ENCODE data around the gene RPL38.

Gene RPL38

DNA sequence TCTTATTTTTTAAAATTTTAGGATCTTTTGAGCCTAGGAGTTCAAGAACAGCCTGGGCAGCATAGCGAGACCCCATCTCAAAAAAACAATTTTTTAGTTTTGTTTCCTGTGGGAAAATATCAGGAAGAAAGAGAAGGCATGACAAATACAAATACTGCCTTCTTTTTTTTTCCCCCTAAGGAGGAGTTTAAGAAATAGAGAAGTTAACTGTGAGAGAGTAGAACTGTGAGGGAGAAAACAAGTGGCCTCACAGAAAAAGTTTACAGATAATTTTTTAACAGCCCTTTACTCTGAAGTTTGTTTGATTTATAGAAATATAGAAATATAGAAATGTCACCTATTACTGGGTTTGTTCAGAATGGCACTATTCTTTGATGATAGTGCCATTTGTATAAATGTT, 31.0 kb downstream of the RPL38 start:
- no peak overlapping the region for H3K27ac ChIP-seq
- TF ChIP-seq, protein P1, sequence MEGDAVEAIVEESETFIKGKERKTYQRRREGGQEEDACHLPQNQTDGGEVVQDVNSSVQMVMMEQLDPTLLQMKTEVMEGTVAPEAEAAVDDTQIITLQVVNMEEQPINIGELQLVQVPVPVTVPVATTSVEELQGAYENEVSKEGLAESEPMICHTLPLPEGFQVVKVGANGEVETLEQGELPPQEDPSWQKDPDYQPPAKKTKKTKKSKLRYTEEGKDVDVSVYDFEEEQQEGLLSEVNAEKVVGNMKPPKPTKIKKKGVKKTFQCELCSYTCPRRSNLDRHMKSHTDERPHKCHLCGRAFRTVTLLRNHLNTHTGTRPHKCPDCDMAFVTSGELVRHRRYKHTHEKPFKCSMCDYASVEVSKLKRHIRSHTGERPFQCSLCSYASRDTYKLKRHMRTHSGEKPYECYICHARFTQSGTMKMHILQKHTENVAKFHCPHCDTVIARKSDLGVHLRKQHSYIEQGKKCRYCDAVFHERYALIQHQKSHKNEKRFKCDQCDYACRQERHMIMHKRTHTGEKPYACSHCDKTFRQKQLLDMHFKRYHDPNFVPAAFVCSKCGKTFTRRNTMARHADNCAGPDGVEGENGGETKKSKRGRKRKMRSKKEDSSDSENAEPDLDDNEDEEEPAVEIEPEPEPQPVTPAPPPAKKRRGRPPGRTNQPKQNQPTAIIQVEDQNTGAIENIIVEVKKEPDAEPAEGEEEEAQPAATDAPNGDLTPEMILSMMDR (IDR thresholded peaks at IDR 0.05) = no peak
- TF ChIP-seq ZFX (IDR thresholded peaks at IDR 0.05; ENCODE audit: borderline replicate concordance) = no peak

DNA sequence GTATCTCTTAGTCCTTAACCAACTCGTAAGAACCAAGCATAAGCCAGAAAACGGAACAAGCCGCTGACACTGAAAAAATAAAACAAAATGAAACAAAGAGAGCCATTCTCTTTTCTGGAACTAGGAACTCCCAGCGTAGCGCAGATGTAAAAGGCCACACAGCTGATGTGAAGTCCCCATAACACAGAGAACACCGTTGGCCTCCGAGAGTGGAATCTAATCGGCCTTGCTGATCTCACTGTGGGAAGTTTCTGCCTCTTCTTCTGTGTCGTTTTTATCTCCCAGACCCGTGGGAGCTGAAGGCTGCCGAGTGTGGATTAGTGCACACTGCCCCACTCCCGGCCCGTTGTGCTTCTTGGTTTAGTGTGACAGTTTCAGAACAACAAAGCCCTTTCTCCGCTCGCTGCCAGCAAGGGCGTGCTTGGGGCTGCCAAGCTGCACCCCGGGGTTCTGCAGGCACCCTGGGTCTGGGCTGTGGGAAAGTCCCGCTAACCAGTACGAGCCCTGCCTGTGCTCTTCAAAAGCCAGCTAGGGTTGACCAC, 31.6 kb downstream of the RPL38 start:
- TF ChIP-seq ZFX (IDR thresholded peaks at IDR 0.05; ENCODE audit: borderline replicate concordance) = no peak
- H3K27ac ChIP-seq = no peak overlapping the region

DNA sequence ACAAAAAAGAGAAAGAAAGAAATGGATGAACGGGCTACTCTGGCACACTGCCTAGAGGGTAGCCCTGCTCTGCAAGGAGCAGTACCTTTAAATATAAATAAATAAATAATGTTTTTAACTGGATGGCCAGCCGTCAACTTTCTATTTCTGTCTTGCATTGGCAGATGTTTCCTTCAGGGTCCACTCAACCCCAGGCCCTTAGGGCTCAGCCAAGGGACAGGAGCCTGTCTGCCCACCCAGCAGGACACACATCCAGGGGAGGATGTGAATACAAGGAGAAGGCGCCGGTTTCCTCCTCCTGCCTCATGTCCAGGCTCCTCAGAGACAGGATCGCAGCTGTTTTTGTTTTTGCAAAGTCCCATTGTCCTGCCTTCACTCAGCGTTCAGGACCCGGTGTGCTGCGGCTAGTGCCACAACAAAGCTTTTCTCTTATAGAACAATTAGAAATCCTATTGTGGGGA, 32.5 kb downstream of the RPL38 start:
- TF ChIP-seq, protein P1 (IDR thresholded peaks at IDR 0.05) = no peak
- no peak for TF ChIP-seq ZFX (IDR thresholded peaks at IDR 0.05; ENCODE audit: borderline replicate concordance)

DNA sequence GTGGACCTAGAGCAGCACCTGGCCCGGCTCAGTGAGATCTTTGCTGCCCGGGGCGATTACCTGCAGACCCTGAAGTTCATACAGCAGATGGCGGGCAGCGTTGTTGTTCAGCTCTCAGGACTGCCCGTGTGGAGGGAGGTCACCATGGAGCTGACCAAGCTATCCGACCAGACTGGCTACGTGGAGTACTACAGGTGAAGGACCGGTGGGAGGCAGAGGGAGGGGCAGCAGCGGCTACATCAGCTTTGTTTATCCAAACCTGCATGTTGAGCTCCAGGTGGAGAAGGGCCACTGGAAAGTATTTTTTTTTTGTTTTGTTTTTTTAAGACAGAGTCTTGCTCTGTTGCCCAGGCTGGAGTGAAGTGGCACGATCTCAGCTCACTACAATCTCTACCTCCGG, 33.8 kb downstream of the RPL38 start:
- TF ChIP-seq, protein P1 (IDR thresholded peaks at IDR 0.05) = no peak
- no peak for TF ChIP-seq ZFX (IDR thresholded peaks at IDR 0.05; ENCODE audit: borderline replicate concordance)
- H3K27ac ChIP-seq = no peak overlapping the region

More for the DNA sequence above, 32.5 kb downstream of the RPL38 start:
- no peak overlapping the region for H3K27ac ChIP-seq

DNA sequence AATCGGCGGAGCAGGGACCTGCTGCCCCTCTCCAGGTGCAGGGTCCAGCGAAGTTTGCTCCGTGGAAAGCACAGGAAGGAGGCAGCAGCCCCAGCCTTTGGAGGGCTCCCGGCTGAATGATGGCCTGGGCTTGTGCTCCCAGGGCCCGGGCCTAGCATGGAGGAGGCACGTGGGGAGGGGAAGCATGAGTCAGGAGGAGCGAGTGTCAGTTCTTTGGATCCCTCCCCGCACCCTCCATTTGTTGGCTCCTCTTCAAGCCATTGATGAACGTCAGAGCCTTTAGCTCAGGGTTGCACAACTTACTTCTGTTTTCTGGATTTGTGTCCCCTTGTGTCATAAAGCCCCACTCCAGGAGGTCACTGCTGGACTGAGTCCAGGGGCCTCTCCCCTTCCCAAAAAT, 35.7 kb downstream of the RPL38 start:
- TF ChIP-seq, protein P1 (IDR thresholded peaks at IDR 0.05) = no peak
- TF ChIP-seq ZFX (IDR thresholded peaks at IDR 0.05; ENCODE audit: borderline replicate concordance) = no peak
- no peak overlapping the region for H3K27ac ChIP-seq

DNA sequence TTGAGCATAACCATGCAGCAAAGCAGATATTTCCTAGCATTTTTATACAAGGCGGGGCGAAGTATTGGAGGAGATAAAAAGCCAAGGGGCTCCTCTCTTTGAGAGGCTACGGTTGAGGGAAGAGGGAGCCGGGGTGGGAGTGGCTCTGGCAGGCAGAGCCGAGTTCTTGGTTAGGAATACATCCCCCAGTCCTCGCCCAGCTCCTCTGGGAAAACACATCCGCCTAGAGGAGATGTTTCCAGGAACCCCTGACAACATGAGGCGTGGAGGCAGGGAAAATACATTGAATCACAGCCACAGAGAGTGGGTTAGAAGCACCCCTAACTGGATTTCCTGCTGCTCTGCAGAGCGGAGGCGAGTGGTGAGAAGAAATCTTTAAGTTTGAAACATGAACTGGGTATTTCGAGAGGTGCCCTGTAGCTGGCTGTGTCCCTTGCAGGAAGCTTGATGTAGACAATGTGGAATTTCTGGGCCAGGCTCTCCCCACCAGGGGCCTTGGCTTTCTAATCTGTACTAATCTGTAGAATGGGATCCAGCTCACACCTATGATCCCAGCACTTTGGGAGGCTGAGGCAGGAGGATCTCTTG, 37.2 kb downstream of the RPL38 start:
- no peak overlapping the region for H3K27ac ChIP-seq
- TF ChIP-seq, protein P1 (IDR thresholded peaks at IDR 0.05) = no peak
- TF ChIP-seq ZFX (IDR thresholded peaks at IDR 0.05; ENCODE audit: borderline replicate concordance) = no peak

DNA sequence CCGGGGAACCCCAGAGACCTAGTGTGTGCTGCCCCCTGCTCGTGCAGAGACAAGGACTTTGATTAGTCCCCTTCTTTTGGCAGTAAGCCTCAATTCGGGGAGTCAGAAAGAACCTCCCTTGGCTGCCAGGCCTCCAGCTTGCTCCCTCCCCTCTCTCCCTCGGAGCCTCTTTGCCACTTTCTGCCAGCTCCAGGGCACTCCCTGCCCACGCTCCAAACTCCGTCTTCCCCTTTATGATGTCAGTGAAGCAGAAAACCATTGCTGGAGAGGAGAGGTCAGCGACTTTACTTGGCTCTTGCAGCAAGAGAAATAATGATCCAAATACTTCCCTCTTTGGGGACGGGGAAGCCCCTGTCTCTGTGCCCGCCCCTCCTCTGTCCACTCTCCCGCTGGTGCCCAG, 38.0 kb downstream of the RPL38 start:
- H3K27ac ChIP-seq = no peak overlapping the region
- TF ChIP-seq, protein P1 (IDR thresholded peaks at IDR 0.05) = no peak
- TF ChIP-seq ZFX (IDR thresholded peaks at IDR 0.05; ENCODE audit: borderline replicate concordance) = no peak

All from 22Rv1 (cell line).